ENCODE measurements around the gene RMDN2.

GRCh38 chr2:38017836-38018235 lies 92.7 kb downstream of the RMDN2 start:
- TF ChIP-seq CTCF (IDR thresholded peaks at IDR 0.05; ENCODE audit: low read depth, low read length) = no peak
- no peak for TF ChIP-seq EZH2phosphoT487 (IDR thresholded peaks at IDR 0.05; ENCODE audit: low read depth)

Measured in OCI-LY3 (cell line).